Trophoblast cell (in vitro differentiated cells and primary cell): ENCODE results near the gene HBP1.

ENCODE experiments used
- DNase-seq, 2 donors: peaks; one replicate each; pipeline ENCODE4 v3.0.0-alpha.2; 2016
- H2AFZ ChIP-seq: 2 replicates; pipeline ENCODE4 v1.6.1; 2013; ENCODE audit warnings: low read length, moderate library complexity, mild to moderate bottlenecking; ENCODE audit not compliant: insufficient read depth, poor library complexity
- H2AK5ac ChIP-seq: 2 replicates; pipeline ENCODE4 v1.6.1; 2013; ENCODE audit warnings: mild to moderate bottlenecking, low read length
- H2BK120ac ChIP-seq: 2 replicates; pipeline ENCODE4 v1.6.1; 2013; ENCODE audit warnings: low read length, mild to moderate bottlenecking, moderate library complexity; ENCODE audit not compliant: insufficient read depth, poor library complexity
- H2BK12ac ChIP-seq: 2 replicates; pipeline ENCODE4 v1.6.1; 2013; ENCODE audit warnings: mild to moderate bottlenecking, low read length, moderate library complexity
- H2BK5ac ChIP-seq: 2 replicates; pipeline ENCODE4 v1.6.1; 2013; ENCODE audit warnings: low read length, low read depth, moderate library complexity, mild to moderate bottlenecking; ENCODE audit not compliant: poor library complexity
- H3K14ac ChIP-seq: 2 replicates; pipeline ENCODE4 v1.6.1; 2013; ENCODE audit warnings: mild to moderate bottlenecking, low read length
- H3K18ac ChIP-seq: 2 replicates; pipeline ENCODE4 v1.6.1; 2013; ENCODE audit warnings: mild to moderate bottlenecking, low read length
- H3K23ac ChIP-seq: 2 replicates; pipeline ENCODE4 v1.6.1; 2013; ENCODE audit warnings: low read length
- H3K27ac ChIP-seq: 2 replicates; pipeline ENCODE4 v1.5.1; 2013; ENCODE audit warnings: low read depth, mild to moderate bottlenecking, inconsistent platforms, low read length, moderate library complexity
- H3K27me3 ChIP-seq: 2 replicates; pipeline ENCODE4 v1.6.1; 2013; ENCODE audit warnings: inconsistent platforms, mild to moderate bottlenecking, low read length, moderate library complexity; ENCODE audit not compliant: insufficient read depth
- H3K36me3 ChIP-seq, 2 experiments: 1 replicate in 1 of 2; 2 replicates in 1 of 2; pipeline ENCODE4 v1.6.1; 2013; ENCODE audit warnings: low read length in 2 of 2, mild to moderate bottlenecking in 2 of 2, moderate library complexity in 1 of 2; ENCODE audit not compliant: insufficient read depth in 2 of 2, control insufficient read depth in 1 of 2
- H3K4ac ChIP-seq: 2 replicates; pipeline ENCODE4 v1.6.1; 2013; ENCODE audit warnings: low read depth, mild to moderate bottlenecking, low read length, moderate library complexity
- H3K4me1 ChIP-seq, 2 experiments: 1 replicate in 1 of 2; 2 replicates in 1 of 2; pipeline ENCODE4 v1.6.1; 2013; ENCODE audit warnings: low read length in 2 of 2, mild to moderate bottlenecking in 2 of 2, moderate library complexity in 1 of 2; ENCODE audit not compliant: insufficient read depth in 2 of 2, control insufficient read depth in 1 of 2
- H3K4me2 ChIP-seq: 2 replicates; pipeline ENCODE4 v1.6.1; 2013; ENCODE audit warnings: inconsistent platforms, mild to moderate bottlenecking, low read length, moderate library complexity
- H3K4me3 ChIP-seq: 2 replicates; pipeline ENCODE4 v1.5.1; 2013; ENCODE audit warnings: mild to moderate bottlenecking, low read depth, low read length, inconsistent platforms
- H3K79me1 ChIP-seq: one replicate; pipeline ENCODE4 v1.6.1; 2013; ENCODE audit warnings: low read length
- H3K79me2 ChIP-seq: 2 replicates; pipeline ENCODE4 v1.6.1; 2013; ENCODE audit warnings: low read length, mild to moderate bottlenecking; ENCODE audit not compliant: control insufficient read depth, insufficient read depth, poor library complexity
- H3K9ac ChIP-seq: 2 replicates; pipeline ENCODE4 v1.6.1; 2013; ENCODE audit warnings: mild to moderate bottlenecking, low read length
- H3K9me3 ChIP-seq: 2 replicates; pipeline ENCODE4 v1.6.1; 2013; ENCODE audit warnings: low read depth, mild to moderate bottlenecking, control low read depth, inconsistent platforms, low read length; ENCODE audit not compliant: insufficient read depth
- H4K12ac ChIP-seq: 2 replicates; pipeline ENCODE4 v1.6.1; 2013; ENCODE audit warnings: low read depth, mild to moderate bottlenecking, low read length, moderate library complexity
- H4K8ac ChIP-seq: 2 replicates; pipeline ENCODE4 v1.6.1; 2013; ENCODE audit warnings: low read depth, mild to moderate bottlenecking, low read length, moderate library complexity
- H4K91ac ChIP-seq: one replicate; pipeline ENCODE4 v1.6.1; 2013; ENCODE audit warnings: low read depth, mild to moderate bottlenecking, low read length, moderate library complexity
- WGBS: extraction: QIAGEN DNeasy Blood & Tissue Kit; methylation state at CpG from one replicate; pipeline ENCODE4 v1.1.7; 2013; ENCODE audit warnings: missing lambda C conversion rate; ENCODE audit not compliant: insufficient read length, insufficient coverage; ENCODE audit errors: extremely low coverage; 5-methylcytosine and 5-hydroxymethylcytosine counted together

The HBP1 gene

DNA sequence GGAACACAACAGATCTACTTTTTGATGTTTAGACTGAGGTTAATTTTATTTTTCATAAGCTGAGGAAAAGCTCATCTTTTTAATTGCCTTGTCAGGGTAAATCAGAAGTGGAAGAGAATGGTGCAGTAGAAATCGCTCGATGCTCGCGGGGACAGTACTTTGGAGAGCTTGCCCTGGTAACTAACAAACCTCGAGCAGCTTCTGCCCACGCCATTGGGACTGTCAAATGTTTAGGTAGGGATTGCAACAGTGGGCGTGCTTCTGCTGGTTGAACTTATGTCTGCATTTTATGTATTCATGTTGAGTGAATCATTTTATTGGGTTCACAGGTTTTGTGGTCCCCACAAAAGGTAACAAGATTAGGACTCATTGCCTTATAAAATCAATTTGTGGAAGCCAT is 11.7 kb upstream of the HBP1 start:
- H2BK120ac ChIP-seq = no peak overlapping the region
- H2BK5ac ChIP-seq = no peak overlapping the region
- no peak overlapping the region for H3K27ac ChIP-seq
- H3K23ac ChIP-seq = no peak overlapping the region
- H4K8ac ChIP-seq = no peak overlapping the region
- H3K4me1 ChIP-seq = no peaks in the 10 kb centered on the region
- no peak overlapping the region for H2AK5ac ChIP-seq
- no peaks in the 10 kb centered on the region for H3K79me2 ChIP-seq
- no CpG with 5 or more reads among the region's 7 CpGs for WGBS
- no peak overlapping the region for H2AFZ ChIP-seq
- no peak overlapping the region for H2BK12ac ChIP-seq
- H3K9me3 ChIP-seq = no peaks in the 10 kb centered on the region
- H3K4me3 ChIP-seq = no peak overlapping the region
- no peak overlapping the region for H3K14ac ChIP-seq
- no peak overlapping the region for H4K91ac ChIP-seq
- no peaks in the 10 kb centered on the region for H3K79me1 ChIP-seq
- no peaks in the 10 kb centered on the region for H3K36me3 ChIP-seq
- no peak overlapping the region for H3K18ac ChIP-seq
- DNase-seq = peak in 1 of 2 donors; percentile 46
- H4K12ac ChIP-seq = no peak overlapping the region
- no peak overlapping the region for H3K4ac ChIP-seq
- no peak overlapping the region for H3K4me2 ChIP-seq
- no peaks in the 10 kb centered on the region for H3K27me3 ChIP-seq
- no peak overlapping the region for H3K9ac ChIP-seq

DNA sequence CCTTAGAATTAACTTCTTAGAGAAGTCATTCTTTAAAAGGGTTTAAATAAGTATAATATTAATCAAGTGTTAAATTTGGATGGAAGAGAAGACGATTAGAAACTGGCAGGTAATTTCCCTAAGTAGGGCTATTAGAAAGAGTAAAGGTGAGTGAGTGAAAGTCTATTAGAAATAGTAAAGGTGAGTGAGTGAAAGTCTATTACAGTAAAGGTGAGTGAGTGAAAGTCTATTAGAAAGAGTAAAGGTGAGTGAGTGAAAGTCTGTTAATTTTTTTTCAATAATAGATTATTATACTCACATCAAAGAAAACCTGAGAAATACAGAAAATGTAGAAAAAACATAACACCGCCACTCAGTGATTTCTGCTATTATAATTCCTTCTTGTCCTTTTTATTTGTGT is 10.8 kb upstream of the HBP1 start:
- no peaks in the 10 kb centered on the region for H3K79me2 ChIP-seq
- H3K9ac ChIP-seq = no peak overlapping the region
- no peaks in the 10 kb centered on the region for H3K9me3 ChIP-seq
- H2BK120ac ChIP-seq = no peak overlapping the region
- H3K4ac ChIP-seq = no peak overlapping the region
- no peak overlapping the region for H3K4me2 ChIP-seq
- H2BK12ac ChIP-seq = no peak overlapping the region
- no peak overlapping the region for H3K27ac ChIP-seq
- H4K8ac ChIP-seq = no peak overlapping the region
- H4K91ac ChIP-seq = no peak overlapping the region
- no peak overlapping the region for H2AK5ac ChIP-seq
- H3K23ac ChIP-seq = no peak overlapping the region
- H3K4me1 ChIP-seq = no peaks in the 10 kb centered on the region
- no peak overlapping the region for H2BK5ac ChIP-seq
- no peak overlapping the region for H4K12ac ChIP-seq
- H3K4me3 ChIP-seq = no peak overlapping the region
- no peak overlapping the region for H2AFZ ChIP-seq
- H3K27me3 ChIP-seq = no peaks in the 10 kb centered on the region
- H3K36me3 ChIP-seq = no peaks in the 10 kb centered on the region
- DNase-seq = no peak
- no peak overlapping the region for H3K14ac ChIP-seq
- H3K79me1 ChIP-seq = no peaks in the 10 kb centered on the region
- WGBS = no CpG with 5 or more reads among the region's 2 CpGs
- H3K18ac ChIP-seq = no peak overlapping the region

DNA sequence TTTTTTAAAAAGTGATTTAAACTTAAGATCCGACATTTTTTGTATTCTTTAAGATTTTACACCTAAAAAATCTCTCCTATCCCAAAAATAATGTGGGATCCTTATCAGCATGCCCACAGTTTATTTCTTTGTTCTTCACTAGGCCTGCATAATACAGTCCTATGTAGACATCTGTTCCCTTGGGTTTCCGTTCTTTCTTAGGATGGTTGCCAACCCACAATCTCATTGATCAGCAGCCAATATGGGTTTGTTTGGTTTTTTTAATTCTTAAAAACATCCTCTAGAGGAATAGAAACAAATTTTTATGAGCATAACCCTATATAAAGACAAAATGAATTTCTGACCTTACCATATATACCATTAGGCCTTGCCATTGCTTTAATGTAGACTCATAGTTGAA is 8.4 kb upstream of the HBP1 start:
- Histone ChIP-seq H2BK12ac (no peak overlapping the region), H4K12ac (no peak overlapping the region), H3K27ac (no peak overlapping the region), H3K4me1 (no peaks in the 10 kb centered on the region), H3K4ac (no peak overlapping the region), H4K91ac (no peak overlapping the region), H2AK5ac (no peak overlapping the region), H3K27me3 (no peaks in the 10 kb centered on the region), H3K79me1 (no peaks in the 10 kb centered on the region), H3K4me2 (no peak overlapping the region), H3K79me2 (no peaks in the 10 kb centered on the region), H3K9me3 (no peaks in the 10 kb centered on the region), H2AFZ (no peak overlapping the region), H3K23ac (no peak overlapping the region), H3K36me3 (no peaks in the 10 kb centered on the region), H2BK120ac (no peak overlapping the region), H3K4me3 (no peak overlapping the region), H3K14ac (no peak overlapping the region), H3K9ac (no peak overlapping the region), H3K18ac (no peak overlapping the region), H4K8ac (no peak overlapping the region), H2BK5ac (no peak overlapping the region)
- no peak for DNase-seq
- WGBS = no CpG with 5 or more reads among the region's 2 CpGs

DNA sequence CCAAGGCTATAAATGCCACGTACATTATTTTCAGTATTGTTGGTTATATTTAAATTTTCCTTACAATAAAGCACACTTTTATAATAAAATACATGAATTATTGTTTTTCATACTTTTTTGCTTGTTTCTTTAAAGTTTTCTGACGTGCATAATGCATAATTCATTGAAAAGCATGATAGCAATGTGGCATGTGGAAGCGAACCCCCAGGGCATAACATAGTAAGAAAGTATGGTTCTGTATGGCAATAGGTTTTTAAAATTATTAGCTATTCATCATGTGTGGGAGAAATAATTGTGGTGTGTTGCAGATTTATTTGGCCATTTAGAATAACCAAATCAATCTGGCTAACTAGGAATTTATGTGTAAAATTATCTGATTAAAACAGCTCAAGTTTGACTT is 7.4 kb upstream of the HBP1 start:
- Histone ChIP-seq H3K4me3 (no peak overlapping the region), H3K79me2 (no peaks in the 10 kb centered on the region), H3K79me1 (no peaks in the 10 kb centered on the region), H3K27me3 (no peaks in the 10 kb centered on the region), H4K12ac (no peak overlapping the region), H3K9me3 (no peaks in the 10 kb centered on the region), H3K4me2 (no peak overlapping the region), H4K91ac (no peak overlapping the region), H3K14ac (no peak overlapping the region), H2AFZ (no peak overlapping the region), H3K23ac (no peak overlapping the region), H3K18ac (no peak overlapping the region), H3K4ac (no peak overlapping the region), H3K36me3 (no peaks in the 10 kb centered on the region), H3K9ac (no peak overlapping the region), H2BK120ac (no peak overlapping the region), H3K27ac (no peak overlapping the region), H2BK12ac (no peak overlapping the region), H2AK5ac (no peak overlapping the region), H3K4me1 (no peaks in the 10 kb centered on the region), H2BK5ac (no peak overlapping the region), H4K8ac (no peak overlapping the region)
- peak; percentile 51 to 68 for DNase-seq
- WGBS = no CpG with 5 or more reads among the region's 3 CpGs
